ENCODE data around the gene YBEY. TPM values are rescaled to one million over a fixed set of nuclear protein-coding genes. Genes with fewer than 3 reads are reported as not detected.

YBEY gene
- total RNA-seq, 2 donors from 2014 or later, result 8.0 to 12.4 TPM

DNA sequence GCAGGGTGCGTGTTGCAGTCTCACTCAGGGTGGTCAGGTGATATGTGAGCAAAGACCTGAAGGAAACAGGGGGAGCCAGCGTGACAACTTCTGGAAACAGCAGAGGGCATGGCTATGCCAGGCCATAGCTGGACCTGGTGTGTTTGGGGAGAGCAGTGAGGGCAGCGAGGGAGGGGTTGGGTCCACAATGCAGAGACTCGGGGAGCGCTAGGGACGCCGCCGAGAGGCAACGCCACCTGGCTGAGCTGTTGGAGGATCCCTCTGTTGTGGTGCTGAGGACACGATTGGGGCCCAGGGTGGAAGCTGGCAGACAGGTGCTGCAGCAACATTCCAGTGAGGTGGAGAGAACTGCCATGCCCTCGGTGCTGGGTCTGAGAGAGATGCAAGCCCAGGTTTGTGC is 31.0 kb upstream of the YBEY start:
- Histone ChIP-seq H3K27ac (no peak overlapping the region), H3K36me3 (peaks cover 30% of the 10 kb centered on the region), H3K9ac (ENCODE audit: low read depth in 2 of 2, low read length in 2 of 2) (no peak overlapping the region), H3K4me1 (peaks cover 4% of the 10 kb centered on the region), H3K27me3 (no peaks in the 10 kb centered on the region), H3K4me3 (no peak overlapping the region), H3K9me3 (no peaks in the 10 kb centered on the region)
- DNase-seq, result no peak
- TF ChIP-seq, protein P1, sequence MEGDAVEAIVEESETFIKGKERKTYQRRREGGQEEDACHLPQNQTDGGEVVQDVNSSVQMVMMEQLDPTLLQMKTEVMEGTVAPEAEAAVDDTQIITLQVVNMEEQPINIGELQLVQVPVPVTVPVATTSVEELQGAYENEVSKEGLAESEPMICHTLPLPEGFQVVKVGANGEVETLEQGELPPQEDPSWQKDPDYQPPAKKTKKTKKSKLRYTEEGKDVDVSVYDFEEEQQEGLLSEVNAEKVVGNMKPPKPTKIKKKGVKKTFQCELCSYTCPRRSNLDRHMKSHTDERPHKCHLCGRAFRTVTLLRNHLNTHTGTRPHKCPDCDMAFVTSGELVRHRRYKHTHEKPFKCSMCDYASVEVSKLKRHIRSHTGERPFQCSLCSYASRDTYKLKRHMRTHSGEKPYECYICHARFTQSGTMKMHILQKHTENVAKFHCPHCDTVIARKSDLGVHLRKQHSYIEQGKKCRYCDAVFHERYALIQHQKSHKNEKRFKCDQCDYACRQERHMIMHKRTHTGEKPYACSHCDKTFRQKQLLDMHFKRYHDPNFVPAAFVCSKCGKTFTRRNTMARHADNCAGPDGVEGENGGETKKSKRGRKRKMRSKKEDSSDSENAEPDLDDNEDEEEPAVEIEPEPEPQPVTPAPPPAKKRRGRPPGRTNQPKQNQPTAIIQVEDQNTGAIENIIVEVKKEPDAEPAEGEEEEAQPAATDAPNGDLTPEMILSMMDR (IDR thresholded peaks at IDR 0.05), result no peak
- intact Hi-C loops (cut with DNase I), result no loop called here

DNA sequence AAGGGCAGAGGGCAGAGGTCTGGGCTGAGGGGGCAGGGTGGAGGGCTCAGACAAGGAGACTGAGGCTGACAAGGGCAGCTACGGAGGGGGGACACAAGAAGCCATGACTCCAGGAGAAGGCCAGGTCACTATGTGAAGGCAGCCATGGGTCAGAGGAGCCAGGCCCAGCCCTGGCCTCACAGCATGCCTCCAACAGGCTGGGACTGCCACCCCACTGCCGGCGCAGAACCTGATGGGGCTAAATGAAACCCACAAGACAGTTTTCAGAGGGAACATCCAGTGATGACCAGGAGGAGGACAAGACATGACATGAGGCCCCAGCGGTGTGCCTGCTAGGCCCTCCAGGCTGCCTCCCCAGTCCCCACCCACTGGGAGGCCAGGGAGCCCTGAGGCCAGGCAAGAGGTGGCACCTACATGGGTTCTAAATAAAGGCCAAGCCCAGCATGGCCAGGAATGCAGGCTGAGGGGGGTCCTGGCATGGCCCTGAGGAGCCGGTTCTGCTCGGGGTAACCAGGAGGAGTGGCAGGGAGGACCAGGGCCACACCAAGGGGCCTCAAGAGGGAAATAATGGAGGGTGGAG is 30.3 kb upstream of the YBEY start:
- Histone ChIP-seq H3K36me3 (peaks cover 30% of the 10 kb centered on the region), H3K27ac (no peak overlapping the region), H3K4me3 (no peak overlapping the region), H3K9ac (ENCODE audit: low read depth in 2 of 2, low read length in 2 of 2) (no peak overlapping the region), H3K9me3 (no peaks in the 10 kb centered on the region), H3K27me3 (no peaks in the 10 kb centered on the region), H3K4me1 (peaks cover 4% of the 10 kb centered on the region)
- TF ChIP-seq, protein P1 (IDR thresholded peaks at IDR 0.05), result no peak
- intact Hi-C loops (cut with DNase I), result no loop called here
- DNase-seq, result no peak

DNA sequence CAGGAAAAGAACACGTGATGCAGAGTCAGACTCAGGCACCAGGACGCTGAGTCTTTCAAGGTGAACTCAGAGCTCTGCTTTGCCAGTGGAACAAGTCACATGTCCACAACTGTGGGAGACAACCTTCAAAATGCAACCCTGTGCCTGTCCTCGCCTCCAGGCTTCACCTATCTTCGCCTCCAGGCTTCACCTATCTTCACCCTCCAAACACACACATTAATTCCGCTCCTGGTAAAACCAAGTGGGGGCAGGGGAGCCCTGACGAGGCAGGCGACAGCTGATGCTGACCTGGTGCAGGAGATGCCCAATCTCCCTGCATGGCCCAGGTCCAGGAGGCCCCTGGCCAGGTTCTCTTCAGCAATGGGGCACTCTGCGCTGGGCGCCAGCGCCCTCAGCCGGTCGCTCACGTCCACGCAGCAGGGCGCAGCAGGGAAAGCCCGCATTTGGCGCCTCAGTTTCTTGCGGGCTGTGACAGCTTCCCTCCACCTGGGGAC is 29.6 kb upstream of the YBEY start:
- TF ChIP-seq, protein P1 (IDR thresholded peaks at IDR 0.05), result no peak
- Histone ChIP-seq H3K27me3 (no peaks in the 10 kb centered on the region), H3K27ac (no peak overlapping the region), H3K9me3 (no peaks in the 10 kb centered on the region), H3K4me1 (no peaks in the 10 kb centered on the region), H3K9ac (ENCODE audit: low read depth in 2 of 2, low read length in 2 of 2) (no peak overlapping the region), H3K4me3 (no peak overlapping the region), H3K36me3 (peaks cover 30% of the 10 kb centered on the region)
- DNase-seq, result no peak
- intact Hi-C loops (cut with DNase I), result no loop called here

DNA sequence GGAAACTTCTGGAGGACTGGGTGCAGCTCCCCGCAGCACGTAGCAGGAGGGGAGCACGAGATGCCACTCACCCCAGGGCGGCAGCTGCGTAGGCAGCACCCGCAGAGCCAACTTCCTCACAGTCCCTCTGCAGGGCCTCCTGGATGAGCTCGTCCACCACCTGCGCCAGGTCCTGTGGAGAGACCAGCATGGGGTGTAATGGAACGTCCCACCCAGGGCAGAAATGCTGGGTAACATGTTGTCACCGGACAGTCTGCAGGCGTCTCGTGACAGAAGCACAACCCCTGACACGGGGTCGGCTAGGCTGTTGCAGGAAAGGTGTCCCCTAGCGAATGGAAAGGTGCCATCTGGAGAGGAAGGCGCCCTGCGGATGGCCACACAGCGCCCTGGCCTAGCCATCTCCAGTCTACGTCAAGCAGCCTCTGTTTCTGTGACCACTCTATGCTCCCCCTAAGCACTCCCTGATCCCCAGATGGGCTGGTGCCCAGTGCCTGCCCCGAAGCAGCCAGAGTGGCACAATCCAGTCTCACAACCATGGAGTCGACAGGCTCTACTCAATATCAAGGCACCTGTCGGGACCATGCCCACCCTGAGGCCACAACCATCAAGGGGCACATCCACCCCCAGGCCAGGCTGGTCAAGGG is 22.0 kb upstream of the YBEY start:
- Histone ChIP-seq H3K27me3 (no peaks in the 10 kb centered on the region), H3K9ac (ENCODE audit: low read depth in 2 of 2, low read length in 2 of 2) (no peak overlapping the region), H3K4me3 (no peak overlapping the region), H3K9me3 (no peaks in the 10 kb centered on the region), H3K27ac (no peak overlapping the region), H3K36me3 (peaks cover 27% of the 10 kb centered on the region), H3K4me1 (no peaks in the 10 kb centered on the region)
- intact Hi-C loops (cut with DNase I), result no loop called here
- TF ChIP-seq, protein P1 (IDR thresholded peaks at IDR 0.05), result no peak
- DNase-seq, result no peak

DNA sequence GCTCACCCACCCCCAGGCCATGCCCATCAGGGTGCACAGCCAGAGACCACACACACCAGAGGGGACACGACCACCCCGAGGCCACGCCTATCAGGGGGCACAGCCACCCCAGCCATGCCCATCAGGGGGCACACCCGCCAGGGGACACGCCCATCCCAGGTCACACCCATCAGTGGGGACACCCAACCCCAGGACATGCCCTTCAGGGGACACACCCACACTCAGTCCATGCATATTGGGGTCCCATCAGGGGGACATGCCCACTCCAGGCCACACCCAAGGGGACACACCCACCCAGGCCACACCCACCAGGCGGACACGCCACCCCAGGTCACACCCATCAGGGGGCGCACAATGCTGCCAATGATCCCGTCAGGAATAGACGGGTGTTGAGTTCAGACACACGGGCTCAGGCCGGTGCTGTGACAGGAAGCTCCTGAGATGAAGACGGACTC is 21.4 kb upstream of the YBEY start:
- Histone ChIP-seq H3K27ac (no peak overlapping the region), H3K9me3 (no peaks in the 10 kb centered on the region), H3K4me1 (no peaks in the 10 kb centered on the region), H3K36me3 (peaks cover 23% of the 10 kb centered on the region), H3K9ac (ENCODE audit: low read depth in 2 of 2, low read length in 2 of 2) (no peak overlapping the region), H3K27me3 (no peaks in the 10 kb centered on the region), H3K4me3 (no peak overlapping the region)
- TF ChIP-seq, protein P1 (IDR thresholded peaks at IDR 0.05), result no peak
- intact Hi-C loops (cut with DNase I), result no loop called here
- DNase-seq, result no peak

All from colonic mucosa (tissue), 4 donors.